Erythroblast (primary cell): ENCODE results near the gene PIK3CA.

Experiments
- GATA1 ChIP-seq: IDR thresholded peaks from 2 replicates; pipeline ENCODE4 v1.6.1; 2011; ENCODE audit warnings: low read depth, mild to moderate bottlenecking, control low read depth, low read length, moderate library complexity
- POLR2A ChIP-seq: IDR thresholded peaks from 2 replicates; pipeline ENCODE4 v1.6.1; 2011; ENCODE audit warnings: mild to moderate bottlenecking, low read length

DNA sequence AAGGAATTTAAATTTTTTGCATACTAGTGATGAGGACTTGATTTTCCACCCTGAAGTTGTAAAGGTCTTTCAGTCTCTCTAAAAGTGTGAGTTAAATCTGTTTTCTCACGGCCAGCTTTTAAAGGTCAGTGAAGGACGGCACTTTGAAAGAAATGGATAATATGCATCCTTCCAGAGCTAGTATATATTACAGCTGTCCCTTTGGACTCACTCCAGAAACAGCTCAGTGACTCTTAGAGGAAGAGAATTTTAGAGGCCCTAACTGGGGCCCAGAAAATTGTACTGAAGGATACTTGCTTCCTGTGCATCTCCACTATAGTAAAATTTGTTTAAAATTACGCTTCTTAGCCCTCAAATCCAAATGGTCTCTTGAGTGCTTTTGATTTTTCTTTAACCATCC, 41.6 kb downstream of the PIK3CA start:
- no peak for TF ChIP-seq POLR2A
- no peak for TF ChIP-seq GATA1
